Measurements from ENCODE around the gene SARDH. TPM values are rescaled to one million over a fixed set of nuclear protein-coding genes. Genes with fewer than 3 reads are reported as not detected.

Gene SARDH
- total and polyA plus RNA-seq, 9 of the 15 experiments (the other 6 are each of a cell fraction or from before 2014, with no cell fraction given), result 0.14 TPM; not detected in 8

- TF ChIP-seq ELK3 (CRISPR knock-in tag; IDR thresholded peaks at IDR 0.05), result no peak
Observed at GRCh38 chr9:133784731-133785561, 46.8 kb upstream of the SARDH start (continued).

GRCh38 chr9:133783331-133783731, 45.2 kb upstream of the SARDH start:
- no TSS peak for BruUV-seq (replicated peaks)
- in situ Hi-C loops (cut with MboI), result no loop called here
- no peak for TF ChIP-seq ZBTB17 (CRISPR knock-in tag; IDR thresholded peaks at IDR 0.05)
- no peak for TF ChIP-seq ZNF354B (CRISPR knock-in tag; IDR thresholded peaks at IDR 0.05)
- TF ChIP-seq TAF7 (tag; IDR thresholded peaks at IDR 0.05), result no peak
- no peak for TF ChIP-seq ZNF589 (CRISPR knock-in tag; IDR thresholded peaks at IDR 0.05; ENCODE audit: low read depth)
- TF ChIP-seq ARID4B (CRISPR knock-in tag; IDR thresholded peaks at IDR 0.05), result no peak
- TF ChIP-seq USF2 (CRISPR knock-in tag; IDR thresholded peaks at IDR 0.05), result no peak
- TF ChIP-seq NR0B1 (IDR thresholded peaks at IDR 0.05; ENCODE audit: partially characterized antibody), result no peak
- no peak for TF ChIP-seq RNF219 (CRISPR knock-in tag; IDR thresholded peaks at IDR 0.05)

More at GRCh38 chr9:133783331-133783731, 45.2 kb upstream of the SARDH start:
- no peak overlapping the region for H3K4me2 ChIP-seq (ENCODE audit: insufficient read depth, low read length)
- H3K9me1 ChIP-seq (ENCODE audit: control insufficient read depth, insufficient read depth, low read length), result no peaks in the 10 kb centered on the region
- no peaks in the 10 kb centered on the region for H3K9me3 ChIP-seq (replicated peaks; ENCODE audit: control insufficient read depth, insufficient read depth, low read depth, low read length)
- peaks cover 0 to 12% of the 10 kb centered on the region in 2 experiments; a peak in 2 of 5 replicates for H3K4me1 ChIP-seq (replicated peaks in 1 of 2; ENCODE audit: control insufficient read depth in 2 of 2, insufficient read depth in 2 of 2, low read length in 2 of 2)
- peaks cover 4% of the 10 kb centered on the region; the same call in 1 of the 2 replicates for H4K20me1 ChIP-seq (replicated peaks; ENCODE audit: control insufficient read depth, insufficient read depth, low read length)
- no peak for DNase-seq (ENCODE audit: extremely low read depth in 1 of 4, low spot score in 3 of 4)
- ATAC-seq, result no peak
- intact Hi-C loops (cut with micrococcal nuclease), result no loop called here
- FAIRE-seq, result no peak
- peaks cover 0 to 35% of the 10 kb centered on the region in 2 experiments; a peak in 3 of 5 replicates for H3K27me3 ChIP-seq (ENCODE audit: control insufficient read depth in 2 of 2, insufficient read depth in 2 of 2, low read length in 2 of 2)
- H3K4me3 ChIP-seq, result no peak overlapping the region
- WGBS (ENCODE audit: insufficient coverage, low coverage, missing lambda C conversion rate), result 18% methylated on average over 9 of the region's 13 CpGs
- no peaks in the 10 kb centered on the region for H3K36me3 ChIP-seq (ENCODE audit: control insufficient read depth, insufficient read depth, low read length)
- H3K27ac ChIP-seq (ENCODE audit: extremely low read depth, low read depth, low read length), result no peak overlapping the region
- no peak overlapping the region for H2AFZ ChIP-seq (ENCODE audit: low read depth, low read length)
- POLR2A ChIA-PET, result interaction anchor here (0.7 kb wide), 1 partner anchor 244 kb away, joined by 3 read pairs; no protein-coding TSS in a partner anchor
- no peaks in the 10 kb centered on the region for H3K79me2 ChIP-seq (ENCODE audit: control insufficient read depth, insufficient read depth, low read length)
- H3K9ac ChIP-seq (ENCODE audit: insufficient read depth in 1 of 2, low read depth in 2 of 2, low read length in 2 of 2), result no peak overlapping the region
- CTCF ChIA-PET (ENCODE audit: low intra/inter-chr PET ratio), result no interaction called here
